ENCODE measurements around the gene ARMH4. TPM values are rescaled to one million over a fixed set of nuclear protein-coding genes. Genes with fewer than 3 reads are reported as not detected.

ARMH4 gene
- total RNA-seq, 4 donors from 2014 or later, result 4.6 to 11.8 (median 6.8) TPM

- Histone ChIP-seq H3K9me3 (no peaks in the 10 kb centered on the region), H3K27ac (no peak overlapping the region), H3K4me1 (peaks cover 0 to 5% (median 0%) of the 10 kb centered on the region in 3 donors), H3K36me3 (no peaks in the 10 kb centered on the region), H3K4me3 (no peak overlapping the region), H3K27me3 (no peaks in the 10 kb centered on the region)
- no peak for TF ChIP-seq POLR2A (IDR thresholded peaks at IDR 0.05)
- TF ChIP-seq, protein P1, sequence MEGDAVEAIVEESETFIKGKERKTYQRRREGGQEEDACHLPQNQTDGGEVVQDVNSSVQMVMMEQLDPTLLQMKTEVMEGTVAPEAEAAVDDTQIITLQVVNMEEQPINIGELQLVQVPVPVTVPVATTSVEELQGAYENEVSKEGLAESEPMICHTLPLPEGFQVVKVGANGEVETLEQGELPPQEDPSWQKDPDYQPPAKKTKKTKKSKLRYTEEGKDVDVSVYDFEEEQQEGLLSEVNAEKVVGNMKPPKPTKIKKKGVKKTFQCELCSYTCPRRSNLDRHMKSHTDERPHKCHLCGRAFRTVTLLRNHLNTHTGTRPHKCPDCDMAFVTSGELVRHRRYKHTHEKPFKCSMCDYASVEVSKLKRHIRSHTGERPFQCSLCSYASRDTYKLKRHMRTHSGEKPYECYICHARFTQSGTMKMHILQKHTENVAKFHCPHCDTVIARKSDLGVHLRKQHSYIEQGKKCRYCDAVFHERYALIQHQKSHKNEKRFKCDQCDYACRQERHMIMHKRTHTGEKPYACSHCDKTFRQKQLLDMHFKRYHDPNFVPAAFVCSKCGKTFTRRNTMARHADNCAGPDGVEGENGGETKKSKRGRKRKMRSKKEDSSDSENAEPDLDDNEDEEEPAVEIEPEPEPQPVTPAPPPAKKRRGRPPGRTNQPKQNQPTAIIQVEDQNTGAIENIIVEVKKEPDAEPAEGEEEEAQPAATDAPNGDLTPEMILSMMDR (IDR thresholded peaks at IDR 0.05), result no peak
- TF ChIP-seq POLR2AphosphoS5 (IDR thresholded peaks at IDR 0.05), result no peak
- no peak for TF ChIP-seq EP300 (IDR thresholded peaks at IDR 0.05)
- 63 to 70% methylated on average over 8 to 9 of the region's 12 CpGs for WGBS, 2 donors (ENCODE audit: low coverage in 1 of 2)
- ATAC-seq, result no peak
Measured at GRCh38 chr14:57981817-57982560, 170.0 kb downstream of the ARMH4 start.

- TF ChIP-seq EP300 (IDR thresholded peaks at IDR 0.05) (no peak), POLR2A (IDR thresholded peaks at IDR 0.05) (no peak)
- TF ChIP-seq, protein P1 (IDR thresholded peaks at IDR 0.05), result no peak
- WGBS, 2 donors (ENCODE audit: low coverage in 1 of 2), result 48 to 61% methylated on average over 2 to 4 of the region's 4 CpGs
- no peak for ATAC-seq
- no peaks in the 10 kb centered on the region for H3K27me3 ChIP-seq
- no peaks in the 10 kb centered on the region for H3K9me3 ChIP-seq
- H3K27ac ChIP-seq, result no peak overlapping the region
- peaks cover 0 to 5% (median 0%) of the 10 kb centered on the region in 3 donors for H3K4me1 ChIP-seq
- H3K36me3 ChIP-seq, result no peaks in the 10 kb centered on the region
- H3K4me3 ChIP-seq, result no peak overlapping the region
Measured at GRCh38 chr14:57979376-57980048, 172.5 kb downstream of the ARMH4 start.

DNA sequence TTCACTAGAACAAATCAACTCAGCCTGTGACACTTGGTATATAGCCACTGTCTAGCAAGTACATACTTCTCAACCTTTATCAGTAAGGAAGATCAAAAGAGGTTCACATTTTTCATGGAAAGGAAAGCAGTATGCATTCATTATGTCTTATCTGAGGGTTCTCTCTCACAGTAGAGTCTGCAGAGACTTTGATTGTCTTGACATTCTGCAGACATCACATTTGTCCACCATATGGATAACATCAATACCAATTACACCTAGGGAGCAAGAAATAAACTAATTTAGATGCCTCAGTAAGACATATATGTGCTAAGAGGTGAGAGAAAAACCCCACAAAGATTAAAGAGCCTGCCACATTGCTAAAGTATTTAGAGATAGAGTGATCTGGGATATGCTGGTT lies 175.3 kb downstream of the ARMH4 start:
- H3K9me3 ChIP-seq, result no peaks in the 10 kb centered on the region

DNA sequence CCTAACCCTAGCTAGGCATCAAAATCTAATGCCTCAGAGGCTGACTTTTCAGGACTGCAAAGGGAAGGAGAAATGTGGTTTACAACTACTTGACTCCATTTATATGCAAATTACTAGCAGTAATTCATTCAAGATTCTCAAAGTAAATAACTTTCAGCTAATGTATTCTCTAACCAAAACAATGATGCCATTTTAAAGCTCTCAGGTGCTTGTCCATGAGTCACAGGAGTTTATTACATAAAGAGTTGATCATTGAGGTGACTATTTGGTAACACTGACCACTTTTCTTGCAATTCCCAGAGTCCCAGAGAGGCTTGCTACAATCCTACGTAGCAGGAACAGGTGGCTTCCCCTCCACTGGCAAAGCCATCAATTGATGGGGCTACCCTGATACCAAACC lies 177.1 kb downstream of the ARMH4 start:
- TF ChIP-seq POLR2A (IDR thresholded peaks at IDR 0.05) (no peak), POLR2AphosphoS5 (IDR thresholded peaks at IDR 0.05) (no peak)
- TF ChIP-seq, protein P1 (IDR thresholded peaks at IDR 0.05), result no peak
- no peak overlapping the region for H3K27ac ChIP-seq
- 56 to 100% methylated on average over 1 of the region's 1 CpG for WGBS, 2 donors (ENCODE audit: low coverage in 1 of 2)
- no peaks in the 10 kb centered on the region for H3K4me1 ChIP-seq
- no peaks in the 10 kb centered on the region for H3K27me3 ChIP-seq
- no peak overlapping the region for H3K4me3 ChIP-seq
- no peaks in the 10 kb centered on the region for H3K36me3 ChIP-seq
- ATAC-seq, result no peak
- no peaks in the 10 kb centered on the region for H3K9me3 ChIP-seq

More for the DNA sequence above, 175.3 kb downstream of the ARMH4 start:
- no peaks in the 10 kb centered on the region for H3K27me3 ChIP-seq
- peaks cover 0 to 1% (median 0%) of the 10 kb centered on the region in 3 donors for H3K4me1 ChIP-seq
- no peak for ATAC-seq
- no peak overlapping the region for H3K27ac ChIP-seq
- no peak for TF ChIP-seq EP300 (IDR thresholded peaks at IDR 0.05)
- TF ChIP-seq, protein P1 (IDR thresholded peaks at IDR 0.05), result no peak
- no peak for TF ChIP-seq POLR2A (IDR thresholded peaks at IDR 0.05)
- TF ChIP-seq POLR2AphosphoS5 (IDR thresholded peaks at IDR 0.05), result no peak
- H3K4me3 ChIP-seq, result no peak overlapping the region
- no peaks in the 10 kb centered on the region for H3K36me3 ChIP-seq

- H3K4me3 ChIP-seq, result no peak overlapping the region
- H3K36me3 ChIP-seq, result no peaks in the 10 kb centered on the region
- no peak overlapping the region for H3K27ac ChIP-seq
- TF ChIP-seq EP300 (IDR thresholded peaks at IDR 0.05), result no peak
- TF ChIP-seq POLR2A (IDR thresholded peaks at IDR 0.05), result no peak
- TF ChIP-seq, protein P1 (IDR thresholded peaks at IDR 0.05), result no peak
- TF ChIP-seq POLR2AphosphoS5 (IDR thresholded peaks at IDR 0.05), result no peak
- no peaks in the 10 kb centered on the region for H3K27me3 ChIP-seq
- H3K9me3 ChIP-seq, result no peaks in the 10 kb centered on the region
- no peaks in the 10 kb centered on the region for H3K4me1 ChIP-seq
- ATAC-seq, result no peak
- WGBS, 2 donors (ENCODE audit: low coverage in 1 of 2), result 38 to 43% methylated on average over 3 of the region's 3 CpGs
Measured at GRCh38 chr14:57970594-57970993, 181.4 kb downstream of the ARMH4 start.

Data from gastroesophageal sphincter (tissue), 4 donors.